GM15510 (cell line): ENCODE results near the gene TEC.

Experiments
- POLR2A ChIP-seq: IDR thresholded peaks from 3 replicates; pipeline ENCODE4 v1.6.1; 2011; ENCODE audit warnings: borderline replicate concordance; ENCODE audit not compliant: insufficient read length; ENCODE audit errors: extremely low read depth

The TEC gene

GRCh38 chr4:48169636-48170035 lies 100.0 kb downstream of the TEC start:
- no peak for TF ChIP-seq POLR2A

DNA sequence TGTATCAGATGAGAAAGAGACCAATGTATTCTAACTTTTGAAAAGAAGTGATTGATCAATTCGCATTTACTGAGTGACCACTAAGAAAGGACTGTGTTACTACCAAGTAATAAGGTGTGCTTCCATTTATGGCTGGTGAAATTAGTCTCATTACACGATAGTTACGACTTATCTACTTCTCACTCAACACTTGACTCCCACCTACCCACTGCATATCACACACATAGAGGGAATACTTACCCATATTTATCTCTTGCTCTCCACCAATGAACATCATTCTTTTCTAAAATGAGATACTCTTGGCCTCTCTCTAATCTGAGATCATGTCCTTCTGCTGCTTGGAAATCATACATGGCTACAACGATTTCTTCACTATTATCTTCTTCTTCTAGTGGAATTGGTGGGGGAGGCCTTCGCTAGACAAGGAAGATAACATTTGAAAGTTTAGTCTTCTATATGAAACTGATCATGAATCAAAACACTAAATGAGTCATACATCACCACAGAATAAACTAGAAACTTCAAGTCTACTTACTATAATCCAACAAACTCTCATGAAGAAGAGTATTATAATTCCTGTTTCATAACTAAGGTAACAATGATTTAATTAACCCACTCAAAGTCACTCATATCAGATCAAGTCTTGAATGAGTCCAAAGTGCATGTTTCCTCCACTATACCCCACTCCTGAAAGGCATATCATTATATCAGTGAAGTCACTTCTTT lies 101.9 kb downstream of the TEC start:
- TF ChIP-seq POLR2A: no peak

DNA sequence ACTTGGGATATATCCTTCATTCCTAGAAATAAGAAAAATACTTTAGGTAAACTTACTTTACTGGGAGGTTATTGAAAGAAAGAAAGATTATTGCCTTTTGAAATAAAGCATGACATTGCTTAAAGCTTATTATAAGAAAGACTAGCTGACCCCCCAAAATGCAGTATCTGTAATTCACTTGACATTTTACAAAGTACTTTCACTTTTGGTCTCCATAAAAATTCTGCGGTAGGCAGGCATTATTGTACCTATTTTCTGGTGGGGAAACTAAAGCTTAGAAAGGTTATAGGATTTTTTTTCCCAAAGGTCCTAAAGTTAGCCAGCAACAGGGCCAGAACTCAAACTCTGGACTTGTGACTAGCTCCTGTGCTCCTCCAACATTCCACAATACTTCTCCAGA lies 105.9 kb downstream of the TEC start:
- no peak for TF ChIP-seq POLR2A

GRCh38 chr4:48162162-48162561 lies 107.5 kb downstream of the TEC start:
- TF ChIP-seq POLR2A: no peak

GRCh38 chr4:48157271-48157670 lies 112.4 kb downstream of the TEC start:
- TF ChIP-seq POLR2A: no peak

- TF ChIP-seq POLR2A: no peak
These were observed 113.2 kb downstream of the TEC start for GRCh38 chr4:48156423-48156822.

DNA sequence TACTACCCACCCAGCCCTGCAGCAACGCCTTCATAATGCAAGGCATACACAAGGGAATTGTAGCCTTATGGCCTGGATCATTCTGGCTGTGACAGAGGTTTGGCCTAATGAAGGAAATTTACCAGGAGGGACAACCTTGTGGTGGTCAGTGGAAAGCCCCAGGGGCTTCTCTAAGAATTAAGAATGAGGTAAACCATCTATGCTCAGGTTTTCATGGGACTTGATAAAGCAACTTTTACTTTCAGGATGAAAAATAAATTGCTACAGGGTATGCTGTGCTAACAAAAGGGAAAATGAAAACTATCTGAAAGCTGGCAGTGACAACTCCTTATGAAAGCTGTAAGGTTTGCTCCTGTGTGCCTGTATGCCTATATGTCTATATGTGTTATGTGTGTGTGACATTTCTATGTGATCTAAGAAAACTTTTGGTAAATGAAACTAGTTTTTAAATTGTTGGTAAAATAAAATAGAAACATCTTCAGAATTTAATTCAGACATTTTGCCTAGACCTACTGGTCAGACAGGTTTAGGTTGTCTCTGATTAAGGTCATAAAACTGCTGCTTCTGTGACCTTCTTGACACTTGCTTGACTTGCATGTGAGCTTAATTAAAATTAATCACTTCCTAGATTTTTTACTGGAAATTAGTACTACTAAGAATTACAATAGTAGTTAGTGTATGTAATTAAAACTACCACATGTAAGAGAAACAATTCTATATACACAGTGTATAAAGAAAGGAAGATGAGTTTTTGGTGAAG lies 115.7 kb downstream of the TEC start:
- no peak for TF ChIP-seq POLR2A

DNA sequence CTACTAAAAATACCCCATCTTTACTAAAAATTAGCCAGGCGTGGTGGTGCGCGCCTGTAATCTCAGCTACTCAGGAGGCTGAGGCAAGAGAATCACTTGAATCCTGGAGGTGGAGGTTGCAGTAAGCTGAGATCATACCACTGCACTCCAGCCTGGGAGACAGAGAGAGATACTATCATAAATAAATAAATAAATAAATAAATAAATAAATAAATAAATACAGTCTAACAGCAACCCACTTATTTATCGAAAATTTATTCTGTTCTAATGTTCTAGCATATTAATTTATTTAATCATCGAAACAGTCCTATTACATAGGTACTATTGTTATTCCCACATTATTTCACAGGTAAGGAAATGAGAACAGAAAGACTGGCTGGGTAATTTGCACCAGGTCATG lies 117.4 kb downstream of the TEC start:
- TF ChIP-seq POLR2A: no peak

GRCh38 chr4:48149827-48150370 lies 119.7 kb downstream of the TEC start:
- TF ChIP-seq POLR2A: no peak

- TF ChIP-seq POLR2A: no peak
These were observed 122.0 kb downstream of the TEC start for GRCh38 chr4:48147621-48148020.

DNA sequence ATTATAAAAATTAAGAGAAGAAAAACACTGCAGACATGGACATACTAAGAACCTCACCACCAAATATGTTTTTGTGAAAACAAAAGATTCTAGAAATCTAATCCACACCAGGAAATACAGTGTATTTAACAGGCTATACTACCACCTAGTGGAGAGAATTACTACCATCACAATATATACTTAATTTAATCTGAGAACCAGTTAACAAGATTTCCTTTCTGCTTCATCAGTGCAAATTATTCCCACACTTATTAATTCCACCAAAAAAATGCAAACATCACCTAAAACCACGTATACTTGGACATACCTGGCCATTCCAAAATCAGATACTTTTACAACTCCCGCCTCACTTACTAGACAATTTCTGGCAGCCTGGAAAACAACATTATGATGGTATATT lies 128.6 kb downstream of the TEC start:
- no peak for TF ChIP-seq POLR2A

GRCh38 chr4:48139691-48140090 lies 129.9 kb downstream of the TEC start:
- no peak for TF ChIP-seq POLR2A

- TF ChIP-seq POLR2A: no peak
These were observed 130.7 kb downstream of the TEC start for GRCh38 chr4:48138936-48139335.

- no peak for TF ChIP-seq POLR2A
These were observed 131.1 kb downstream of the TEC start for GRCh38 chr4:48138511-48138910.

DNA sequence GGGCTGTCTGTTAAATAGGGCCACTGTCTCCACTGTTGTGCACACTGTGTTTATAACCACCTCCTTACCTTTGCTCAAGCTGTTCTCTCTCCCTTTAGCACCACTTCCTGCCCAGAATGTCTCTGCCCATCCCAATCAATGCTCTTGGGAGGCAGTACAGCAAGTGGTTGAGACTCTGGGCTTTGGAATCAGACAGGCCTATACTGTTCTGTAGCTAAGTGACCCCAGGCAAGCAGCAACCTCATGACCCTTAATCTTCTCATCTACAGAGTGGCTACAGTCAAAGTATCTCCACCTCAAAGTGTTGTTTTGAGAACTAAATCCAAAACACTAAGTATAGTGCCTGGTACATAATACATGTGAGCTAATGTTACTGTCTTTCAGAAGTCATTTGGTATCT lies 131.8 kb downstream of the TEC start:
- TF ChIP-seq POLR2A: no peak

GRCh38 chr4:48134081-48134480 lies 135.6 kb downstream of the TEC start, which contains the start of gene TXK:
TXK (minus strand) TSS chr4:48134250; CDS start chr4:48134170, 80 bp downstream.
- TF ChIP-seq POLR2A: no peak

DNA sequence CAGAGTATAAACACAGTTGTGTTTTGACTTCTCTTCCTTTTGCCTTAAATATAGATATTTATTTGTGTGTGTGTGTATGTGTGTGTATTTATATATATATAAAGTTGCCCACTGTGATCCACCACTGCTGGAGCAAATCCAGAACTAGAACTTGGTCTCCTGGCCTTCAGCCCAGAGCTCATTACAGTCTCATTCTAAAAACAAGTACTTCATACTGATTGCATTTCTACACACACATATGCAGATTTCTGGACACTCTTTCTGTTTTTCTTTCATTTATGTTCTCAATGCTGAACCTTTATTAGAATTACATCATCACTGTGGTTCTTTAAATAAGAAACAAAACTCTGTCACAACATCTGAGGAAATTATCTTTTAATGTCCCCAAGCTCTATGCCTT lies 136.0 kb downstream of the TEC start:
- no peak for TF ChIP-seq POLR2A

DNA sequence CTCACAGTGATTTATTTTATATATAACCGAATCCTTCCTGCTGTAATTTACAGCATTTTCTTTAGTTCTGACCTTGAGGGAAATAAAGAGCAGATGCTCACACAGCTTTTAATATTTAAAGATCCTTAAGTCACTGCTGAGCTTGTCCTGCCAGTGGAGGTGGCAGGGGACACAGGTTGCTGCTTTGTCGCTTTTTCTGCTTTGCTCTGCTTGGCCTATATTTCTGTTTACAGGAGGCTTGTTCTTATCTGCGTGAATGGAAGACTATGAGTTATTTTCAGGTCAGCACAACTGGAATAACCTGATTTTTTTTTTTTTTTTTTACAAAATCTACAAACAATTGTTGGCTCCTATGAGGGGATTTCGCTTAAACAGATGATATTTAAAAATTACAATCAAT lies 137.9 kb downstream of the TEC start:
- no peak for TF ChIP-seq POLR2A
